HG02970 (cell line): ENCODE measurements around the gene GPR42.
"Not testable (repeated sequence)": the region's sequence is repeated elsewhere in the genome, so short reads cannot be mapped to it uniquely, and the experiment has no call there.

Experiments
- ATAC-seq: cut with Tn5 transposase; IDR thresholded peaks from one replicate; pipeline ENCODE4 v1.9.1; 2021; ENCODE audit warnings: mild to moderate bottlenecking, moderate library complexity, moderate number of reproducible peaks; ENCODE audit not compliant: unreplicated experiment, low FRiP score

Gene GPR42

DNA sequence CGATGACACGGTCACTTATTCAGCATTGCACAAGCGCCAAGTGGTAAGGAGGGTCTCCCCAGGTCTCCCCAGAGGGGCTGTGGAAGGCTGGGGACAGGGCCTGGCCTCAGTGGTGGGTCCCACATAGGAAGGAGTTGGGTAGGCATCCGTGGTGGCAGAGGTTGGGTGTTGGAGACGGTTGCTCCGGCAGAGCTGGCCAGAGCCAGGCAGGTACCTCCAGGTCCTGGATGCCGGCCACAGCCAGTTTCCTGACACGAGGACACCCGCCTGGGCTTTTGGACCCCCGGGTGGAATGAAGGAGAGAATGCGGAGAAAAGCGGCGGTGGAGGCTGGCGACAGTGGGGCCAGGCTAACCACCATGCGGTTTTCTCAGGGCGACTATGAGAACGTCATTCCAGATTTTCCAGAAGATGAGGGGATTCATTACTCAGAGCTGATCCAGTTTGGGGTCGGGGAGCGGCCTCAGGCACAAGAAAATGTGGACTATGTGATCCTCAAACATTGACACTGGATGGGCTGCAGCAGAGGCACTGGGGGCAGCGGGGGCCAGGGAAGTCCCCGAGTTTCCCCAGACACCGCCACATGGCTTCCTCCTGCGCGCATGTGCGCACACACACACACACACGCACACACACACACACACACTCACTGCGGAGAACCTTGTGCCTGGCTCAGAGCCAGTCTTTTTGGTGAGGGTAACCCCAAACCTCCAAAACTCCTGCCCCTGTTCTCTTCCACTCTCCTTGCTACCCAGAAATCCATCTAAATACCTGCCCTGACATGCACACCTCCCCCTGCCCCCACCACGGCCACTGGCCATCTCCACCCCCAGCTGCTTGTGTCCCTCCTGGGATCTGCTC is 24.4 kb upstream of the GPR42 start:
- peak; percentile 35 for ATAC-seq

DNA sequence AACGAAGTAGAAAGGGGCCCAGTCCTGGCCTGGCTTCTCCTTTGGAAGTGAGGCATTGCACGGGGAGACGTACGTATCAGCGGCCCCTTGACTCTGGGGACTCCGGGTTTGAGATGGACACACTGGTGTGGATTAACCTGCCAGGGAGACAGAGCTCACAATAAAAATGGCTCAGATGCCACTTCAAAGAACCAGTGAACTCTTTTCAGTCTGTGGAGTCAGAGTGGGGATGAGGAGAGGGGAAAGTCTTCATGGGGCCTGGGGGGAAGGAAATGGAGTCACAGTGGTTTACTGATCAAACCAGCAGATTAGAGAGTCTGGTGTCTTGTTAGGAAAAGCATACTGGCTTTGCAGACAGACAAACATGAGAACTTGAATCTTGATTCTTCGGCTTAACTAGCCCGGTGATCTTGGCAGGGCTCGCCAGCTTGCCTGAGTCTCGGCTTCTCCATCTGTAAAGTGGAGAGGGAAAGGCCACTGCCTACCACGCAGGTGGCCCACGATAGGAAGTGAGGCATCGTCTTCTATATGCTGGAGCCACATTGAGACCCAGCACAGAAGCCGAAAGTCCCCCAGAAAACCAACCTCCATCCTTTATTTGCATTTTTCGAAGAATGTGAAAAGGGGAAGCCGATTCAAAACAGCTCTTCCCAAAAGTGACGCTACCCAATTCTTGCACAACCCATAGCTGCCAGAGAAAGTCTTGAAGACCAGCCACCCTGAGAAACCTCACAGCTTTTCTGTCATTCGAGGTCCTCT is 23.5 kb upstream of the GPR42 start, which contains the start of gene FFAR1:
Gene FFAR1, plus strand, starts transcription at position 732 of the 759 bp plus-strand sequence. CDS start 3,650 bp downstream, outside the sequence.
- peak; percentile 54 for ATAC-seq

DNA sequence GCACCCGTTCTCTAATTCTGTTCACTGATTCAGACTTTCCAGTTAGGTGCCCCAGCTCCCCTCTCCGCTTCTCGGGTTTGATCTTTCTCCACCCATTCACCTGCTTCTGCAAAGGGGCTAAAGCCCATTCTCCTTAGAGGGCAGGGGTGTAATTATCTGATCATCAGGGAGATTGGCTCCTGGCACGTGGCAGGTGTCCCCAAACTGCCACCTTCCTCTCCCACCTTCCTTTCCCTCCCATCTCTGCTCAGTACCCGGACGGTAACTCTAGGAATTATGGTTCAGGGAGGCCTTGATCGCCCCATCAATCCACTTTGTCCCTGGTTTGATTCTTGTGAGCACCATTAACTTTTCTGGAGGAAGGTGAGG is 23.0 kb upstream of the GPR42 start:
- no peak for ATAC-seq

DNA sequence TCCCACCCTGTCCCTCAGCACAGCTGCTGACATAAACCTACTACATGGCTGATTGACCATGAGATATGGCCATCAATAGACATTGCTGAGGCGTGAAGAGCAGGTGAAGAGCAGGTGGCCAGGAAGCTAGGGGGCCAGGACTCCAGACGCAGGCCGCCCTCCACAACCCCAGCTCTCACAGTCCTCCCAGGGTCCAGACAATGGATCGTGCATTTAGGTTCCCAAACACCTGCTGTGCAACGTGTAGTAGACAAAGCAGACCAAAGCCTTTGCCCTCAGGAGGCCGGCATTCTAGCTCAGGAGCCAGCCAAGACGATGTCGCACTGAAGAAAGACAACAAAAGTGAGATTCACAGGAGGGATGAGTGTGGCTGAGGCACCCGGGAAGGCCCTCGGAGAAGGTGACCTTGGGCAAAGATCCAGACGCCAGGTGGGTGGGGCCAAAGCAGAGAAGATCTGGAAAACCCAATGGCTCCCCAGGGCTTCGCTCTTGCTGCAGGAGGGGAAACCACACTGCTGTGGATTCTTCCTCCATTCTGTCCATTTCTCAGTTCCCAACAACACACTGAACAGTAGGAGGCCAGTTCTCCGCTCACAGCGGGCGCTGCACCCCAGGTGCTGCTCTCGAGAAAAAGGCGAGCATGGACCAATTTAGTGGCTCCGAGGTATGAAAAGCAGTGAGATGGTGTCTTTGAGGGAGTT is 21.8 kb upstream of the GPR42 start:
- ATAC-seq = no peak

DNA sequence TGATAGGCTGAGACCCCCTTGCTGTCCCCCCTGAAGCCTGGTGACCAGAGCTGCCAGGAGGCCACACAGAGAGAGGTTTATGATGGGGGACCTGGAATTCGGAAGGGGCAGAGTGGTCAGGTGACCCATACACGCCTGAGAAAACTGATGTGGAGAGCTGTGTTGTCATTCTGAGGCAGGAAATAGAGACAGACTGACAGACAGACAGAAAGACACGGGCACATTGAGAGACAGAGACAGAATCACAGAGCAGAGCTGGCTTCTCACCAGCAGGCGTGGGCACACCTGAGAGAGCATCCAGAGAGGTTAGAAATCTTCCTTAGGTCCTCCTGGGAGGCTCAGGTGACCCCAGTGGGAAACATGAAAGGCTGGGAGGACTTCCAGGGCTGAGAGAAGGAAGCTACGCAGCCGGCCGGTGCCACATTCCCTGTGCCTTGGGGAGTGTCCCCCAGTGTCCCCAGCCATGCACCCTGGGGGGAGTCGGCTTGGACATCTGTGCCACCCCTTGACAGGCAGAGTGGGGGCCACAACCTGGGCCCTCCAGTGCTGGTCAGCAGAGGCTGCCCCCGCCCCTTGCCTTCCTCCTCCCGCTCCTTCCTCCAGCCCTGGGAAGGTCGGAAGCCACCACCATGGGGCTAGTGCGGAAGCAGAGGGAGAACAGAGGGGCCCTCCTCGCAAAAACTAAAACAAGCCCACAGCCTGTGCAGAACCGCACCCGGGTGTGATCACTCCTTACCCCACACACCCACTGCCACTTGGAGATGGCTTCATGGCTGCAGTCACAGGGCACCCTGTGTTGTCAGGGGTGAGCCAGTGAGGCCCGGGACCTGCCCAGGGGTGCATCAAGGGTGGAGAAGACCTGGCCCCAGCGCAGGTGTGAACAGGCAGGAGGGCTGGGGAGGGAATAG is 21.0 kb upstream of the GPR42 start:
- no peak for ATAC-seq

DNA sequence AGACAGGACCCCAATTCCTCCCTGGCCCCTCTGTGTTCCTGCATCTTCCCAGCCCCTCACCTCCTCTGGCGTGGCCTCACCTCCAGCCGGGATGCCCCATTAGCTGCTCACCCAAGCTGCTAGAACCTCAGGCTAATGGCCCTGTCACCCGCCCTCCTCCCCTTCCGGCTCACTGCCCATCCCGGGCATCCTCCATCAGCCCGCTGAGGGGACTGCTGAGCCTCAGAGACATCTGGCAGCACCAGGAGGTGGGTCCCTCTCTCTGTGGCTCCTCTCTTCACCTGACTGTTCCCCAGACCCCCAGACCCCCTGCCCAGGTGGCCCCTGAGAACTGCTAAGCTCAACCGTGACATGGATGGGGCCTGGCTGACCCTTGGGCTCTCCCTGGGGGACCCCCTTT is 20.3 kb upstream of the GPR42 start:
- no peak for ATAC-seq

DNA sequence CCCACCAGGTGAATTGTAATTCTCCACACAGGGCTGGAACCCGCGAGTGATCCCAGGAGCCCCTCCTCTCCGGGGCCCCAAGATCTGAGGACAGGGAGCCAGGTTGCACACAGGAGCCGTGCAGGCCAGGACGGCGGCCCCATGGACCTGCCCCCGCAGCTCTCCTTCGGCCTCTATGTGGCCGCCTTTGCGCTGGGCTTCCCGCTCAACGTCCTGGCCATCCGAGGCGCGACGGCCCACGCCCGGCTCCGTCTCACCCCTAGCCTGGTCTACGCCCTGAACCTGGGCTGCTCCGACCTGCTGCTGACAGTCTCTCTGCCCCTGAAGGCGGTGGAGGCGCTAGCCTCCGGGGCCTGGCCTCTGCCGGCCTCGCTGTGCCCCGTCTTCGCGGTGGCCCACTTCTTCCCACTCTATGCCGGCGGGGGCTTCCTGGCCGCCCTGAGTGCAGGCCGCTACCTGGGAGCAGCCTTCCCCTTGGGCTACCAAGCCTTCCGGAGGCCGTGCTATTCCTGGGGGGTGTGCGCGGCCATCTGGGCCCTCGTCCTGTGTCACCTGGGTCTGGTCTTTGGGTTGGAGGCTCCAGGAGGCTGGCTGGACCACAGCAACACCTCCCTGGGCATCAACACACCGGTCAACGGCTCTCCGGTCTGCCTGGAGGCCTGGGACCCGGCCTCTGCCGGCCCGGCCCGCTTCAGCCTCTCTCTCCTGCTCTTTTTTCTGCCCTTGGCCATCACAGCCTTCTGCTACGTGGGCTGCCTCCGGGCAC is 19.3 kb upstream of the GPR42 start:
- ATAC-seq = no peak

DNA sequence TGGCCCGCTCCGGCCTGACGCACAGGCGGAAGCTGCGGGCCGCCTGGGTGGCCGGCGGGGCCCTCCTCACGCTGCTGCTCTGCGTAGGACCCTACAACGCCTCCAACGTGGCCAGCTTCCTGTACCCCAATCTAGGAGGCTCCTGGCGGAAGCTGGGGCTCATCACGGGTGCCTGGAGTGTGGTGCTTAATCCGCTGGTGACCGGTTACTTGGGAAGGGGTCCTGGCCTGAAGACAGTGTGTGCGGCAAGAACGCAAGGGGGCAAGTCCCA is 18.8 kb upstream of the GPR42 start:
- ATAC-seq = no peak

DNA sequence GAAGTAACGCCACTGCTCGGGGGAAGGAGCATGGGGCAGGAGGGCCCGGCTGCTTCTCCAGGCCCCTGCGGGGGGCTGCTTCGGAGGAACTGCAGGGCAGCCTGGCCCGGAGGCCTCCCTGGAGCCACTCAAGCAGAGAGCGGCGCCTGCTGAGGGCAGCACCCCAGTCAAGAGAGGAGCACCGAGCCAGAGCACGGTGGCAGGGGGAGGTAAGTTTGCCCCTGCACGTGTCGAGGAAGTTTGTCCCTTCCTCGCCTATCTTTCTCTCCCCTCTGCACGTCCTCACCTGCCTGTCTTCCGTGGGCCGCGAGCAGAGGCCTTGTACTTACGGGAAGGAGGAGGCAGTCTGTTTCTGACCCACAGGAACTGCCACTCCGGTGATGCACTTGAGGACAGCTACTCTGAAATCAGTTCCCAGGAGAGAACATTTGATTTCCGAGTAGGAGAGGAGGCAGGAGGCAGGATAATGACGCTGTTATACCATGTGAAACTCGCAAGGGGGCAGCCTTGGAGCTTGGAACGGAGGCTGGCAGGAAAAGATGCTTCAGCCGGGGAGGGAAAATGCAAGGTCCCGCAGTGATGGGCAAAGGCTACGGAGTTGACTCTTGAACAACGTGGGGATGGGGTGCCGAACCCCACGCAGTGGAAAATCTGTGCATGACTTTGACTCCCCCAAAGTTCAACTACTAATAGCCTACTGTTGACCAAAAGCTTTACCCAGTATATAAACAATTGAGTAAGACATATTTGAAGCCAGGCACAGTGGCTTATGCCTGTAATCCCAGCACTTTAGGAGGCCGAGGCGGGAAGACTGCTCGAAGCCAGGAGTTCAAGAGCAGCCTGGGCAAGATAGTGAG is 18.2 kb upstream of the GPR42 start:
- ATAC-seq = no peak

DNA sequence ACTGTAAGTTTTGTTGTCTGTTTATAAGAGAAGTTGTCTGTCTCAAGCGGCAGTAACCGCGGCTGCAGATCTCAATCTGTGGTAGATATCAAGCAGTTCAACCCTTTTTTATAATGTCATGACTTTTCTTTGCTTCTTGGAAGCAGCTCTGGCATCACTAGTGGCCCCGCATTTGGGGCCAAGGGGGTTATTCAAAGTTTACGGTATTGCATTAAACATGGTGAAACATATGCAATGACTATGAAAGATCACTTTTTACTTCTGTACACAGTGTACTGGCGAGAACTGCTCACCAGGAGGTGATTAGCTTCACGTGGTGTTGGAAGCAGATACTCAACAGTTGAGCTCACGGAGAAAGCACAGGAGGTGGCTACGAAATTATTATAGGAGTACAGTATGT is 17.2 kb upstream of the GPR42 start:
- ATAC-seq = no peak

DNA sequence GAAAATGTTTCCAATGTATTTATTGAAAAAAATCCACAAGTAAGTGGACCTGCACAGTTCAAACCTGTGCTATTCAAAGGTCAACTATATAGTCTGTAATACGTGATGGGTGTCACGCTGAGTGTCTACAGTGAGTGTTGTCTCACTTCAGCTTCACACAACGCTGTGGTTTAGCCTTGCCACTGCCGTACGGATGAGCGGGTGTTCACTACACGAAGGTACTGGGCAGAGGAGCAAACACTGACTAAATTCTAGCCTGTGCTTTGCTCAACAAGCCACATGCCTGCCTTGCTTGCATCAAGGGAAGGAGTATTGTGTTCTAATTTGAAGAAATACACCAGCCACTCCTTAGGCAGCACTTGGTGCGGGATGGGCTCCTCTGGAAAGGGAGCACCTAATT is 16.0 kb upstream of the GPR42 start:
- no peak for ATAC-seq

DNA sequence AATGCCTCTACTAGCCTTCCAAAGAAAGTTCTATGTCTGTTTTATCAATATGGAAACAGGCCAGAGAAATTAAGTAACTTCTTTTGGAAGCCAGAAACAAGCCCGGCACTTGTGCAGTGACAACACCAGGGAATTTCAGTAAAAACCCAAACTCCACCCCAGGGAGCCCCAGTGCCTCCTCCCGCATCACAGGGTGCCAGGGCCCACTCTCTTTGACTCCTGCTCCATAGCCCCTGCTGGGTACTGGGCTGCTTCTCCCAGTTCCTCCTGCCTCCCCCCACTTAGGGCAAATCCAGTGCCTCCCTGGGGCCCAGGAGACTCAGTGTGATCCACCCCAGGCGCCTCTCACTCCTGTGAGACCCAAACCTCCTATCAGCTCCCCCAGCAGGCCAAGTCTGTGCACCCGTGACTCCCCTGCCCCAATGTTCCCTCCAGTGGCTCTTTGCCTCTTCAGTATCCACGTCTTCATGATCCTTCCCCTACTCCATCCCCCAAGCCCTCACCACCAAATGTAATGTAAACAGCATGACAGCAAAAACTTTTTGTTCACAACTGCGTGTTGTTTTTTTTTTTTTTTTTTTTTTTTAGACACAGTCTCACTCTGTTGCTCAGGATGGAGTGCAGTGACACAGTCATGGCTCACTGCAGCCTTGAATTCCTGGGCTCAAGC is 14.9 kb upstream of the GPR42 start:
- ATAC-seq = no peak

DNA sequence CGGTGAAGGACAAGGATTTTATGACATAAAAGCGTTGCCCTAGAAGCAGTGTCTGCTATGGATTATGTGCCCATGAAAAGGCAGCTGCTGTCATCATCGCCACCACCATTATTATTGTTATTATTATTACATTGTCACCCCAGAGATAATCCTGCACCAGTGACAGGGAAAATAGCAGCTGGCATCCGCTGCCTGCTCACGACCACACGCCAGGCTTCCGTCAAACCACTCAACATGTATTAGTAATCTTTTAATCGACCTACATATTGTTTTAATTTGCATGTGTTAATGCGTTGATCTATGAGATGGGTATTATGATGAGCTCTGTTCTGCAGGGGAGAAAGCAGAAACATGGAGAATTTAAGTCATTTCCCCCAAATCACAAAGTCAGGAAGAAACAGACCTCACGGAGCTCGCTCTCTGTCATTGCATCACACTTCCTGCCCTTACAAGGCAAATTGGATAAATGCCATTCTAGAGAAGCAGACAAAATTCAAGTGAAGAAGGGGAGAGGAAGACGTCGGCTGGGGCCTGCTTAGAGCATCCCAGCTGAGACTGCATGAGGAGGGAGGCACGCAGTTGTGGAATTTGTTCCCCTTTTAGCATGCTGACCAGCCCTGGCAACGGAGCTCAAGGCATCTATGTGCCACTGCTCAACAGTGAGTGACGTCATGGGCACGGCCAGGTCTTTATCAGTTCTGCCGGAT is 12.8 kb upstream of the GPR42 start, which contains the start of gene FFAR3:
Gene FFAR3, plus strand, starts transcription at position 594 of the 707 bp plus-strand sequence. CDS start 431 bp downstream, outside the sequence.
- ATAC-seq = no peak

DNA sequence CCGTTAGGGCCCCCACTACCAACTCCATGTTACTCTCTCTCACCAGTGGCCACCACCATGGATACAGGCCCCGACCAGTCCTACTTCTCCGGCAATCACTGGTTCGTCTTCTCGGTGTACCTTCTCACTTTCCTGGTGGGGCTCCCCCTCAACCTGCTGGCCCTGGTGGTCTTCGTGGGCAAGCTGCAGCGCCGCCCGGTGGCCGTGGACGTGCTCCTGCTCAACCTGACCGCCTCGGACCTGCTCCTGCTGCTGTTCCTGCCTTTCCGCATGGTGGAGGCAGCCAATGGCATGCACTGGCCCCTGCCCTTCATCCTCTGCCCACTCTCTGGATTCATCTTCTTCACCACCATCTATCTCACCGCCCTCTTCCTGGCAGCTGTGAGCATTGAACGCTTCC is 12.0 kb upstream of the GPR42 start:
- not testable (repeated sequence) for ATAC-seq

DNA sequence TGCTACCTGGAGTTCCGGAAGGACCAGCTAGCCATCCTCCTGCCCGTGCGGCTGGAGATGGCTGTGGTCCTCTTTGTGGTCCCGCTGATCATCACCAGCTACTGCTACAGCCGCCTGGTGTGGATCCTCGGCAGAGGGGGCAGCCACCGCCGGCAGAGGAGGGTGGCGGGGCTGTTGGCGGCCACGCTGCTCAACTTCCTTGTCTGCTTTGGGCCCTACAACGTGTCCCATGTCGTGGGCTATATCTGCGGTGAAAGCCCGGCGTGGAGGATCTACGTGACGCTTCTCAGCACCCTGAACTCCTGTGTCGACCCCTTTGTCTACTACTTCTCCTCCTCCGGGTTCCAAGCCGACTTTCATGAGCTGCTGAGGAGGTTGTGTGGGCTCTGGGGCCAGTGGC is 11.5 kb upstream of the GPR42 start:
- ATAC-seq = not testable (repeated sequence)

DNA sequence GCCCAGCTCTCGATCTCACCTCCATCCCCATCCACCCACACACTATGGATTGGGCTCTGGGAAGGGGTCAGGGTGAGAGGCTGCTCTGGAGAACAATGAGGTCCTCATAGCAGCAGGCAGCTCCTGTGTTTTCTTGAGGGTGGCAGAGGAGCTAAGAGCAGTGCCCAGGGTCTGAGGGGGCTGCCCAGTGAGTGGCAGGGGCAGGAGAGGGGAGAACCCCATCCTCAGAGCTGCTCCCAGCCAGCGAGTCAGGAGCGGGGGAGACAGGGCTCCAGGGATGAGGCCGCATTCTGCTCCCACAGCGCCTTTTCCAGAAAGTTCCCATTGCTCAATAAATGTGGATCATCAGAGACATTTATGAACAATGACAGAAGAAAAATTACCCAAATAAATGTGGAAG is 10.8 kb upstream of the GPR42 start:
- ATAC-seq = not testable (repeated sequence)

DNA sequence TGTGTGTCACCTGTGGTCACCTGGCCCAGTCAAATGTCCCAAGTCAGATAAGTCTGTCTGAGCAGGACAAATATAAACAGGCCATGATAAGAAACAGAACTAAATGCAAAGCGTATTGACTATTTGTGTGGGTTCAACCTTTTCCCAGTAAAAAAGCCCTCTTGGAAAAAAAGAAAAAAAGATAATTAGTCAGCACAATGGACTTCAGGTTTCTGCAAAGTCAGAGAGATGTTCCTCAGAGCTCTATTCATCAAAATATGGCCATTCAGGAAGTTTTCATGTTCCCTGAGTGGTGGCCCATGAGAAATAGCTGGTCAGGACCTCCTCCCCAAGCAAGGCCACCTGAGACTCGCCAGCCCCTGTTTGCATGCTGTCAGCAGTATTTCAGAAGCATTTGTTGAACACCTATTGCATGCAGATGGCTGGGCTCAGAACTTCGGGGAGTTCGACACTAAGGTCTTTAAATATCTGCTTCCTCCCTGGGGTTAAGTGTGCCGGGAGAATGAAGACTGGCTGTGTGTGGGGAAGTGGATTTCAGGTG is 9.9 kb upstream of the GPR42 start:
- no peak for ATAC-seq
